Ureter (tissue), 1 donor: ENCODE results near the gene CTSH. TPM values are rescaled to one million over a fixed set of nuclear protein-coding genes. Genes with fewer than 3 reads are reported as not detected.
"Not testable (repeated sequence)": the region's sequence is repeated elsewhere in the genome, so short reads cannot be mapped to it uniquely, and the experiment has no call there.

Experiments used
- DNase-seq: peaks from one replicate; pipeline ENCODE4 v3.0.0-alpha.2; 2020; ENCODE audit warnings: low spot score
- total RNA-seq: library from RNA; stranded (reverse); gene quantifications from one replicate; pipeline ENCODE4 v1.2.4, GENCODE V29; 2023
- donor health status: DM: yes; HTN: yes; CAD: no.

CTSH gene
- total RNA-seq, 1 donor from 2014 or later = 705 TPM

DNA sequence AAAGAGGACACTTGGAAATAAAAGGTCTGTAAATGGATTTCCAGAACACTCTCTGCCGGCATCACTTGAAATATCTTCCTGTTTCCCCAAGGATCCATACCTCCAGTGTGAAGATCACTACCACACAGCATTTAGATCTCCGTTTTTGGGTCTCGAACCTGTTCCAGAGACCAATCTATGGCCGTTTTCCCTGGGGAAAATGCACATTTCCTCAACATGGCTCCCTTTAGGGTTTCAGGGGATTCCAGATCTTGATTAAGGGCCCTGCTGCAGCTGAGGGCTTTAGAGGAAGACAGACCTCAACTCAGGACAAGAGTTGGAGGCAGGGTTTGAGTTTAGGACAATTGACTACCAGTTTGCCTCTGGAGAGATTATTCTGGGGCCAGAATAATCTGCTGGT, 2.1 kb downstream of the CTSH start:
- no peak for DNase-seq

DNA sequence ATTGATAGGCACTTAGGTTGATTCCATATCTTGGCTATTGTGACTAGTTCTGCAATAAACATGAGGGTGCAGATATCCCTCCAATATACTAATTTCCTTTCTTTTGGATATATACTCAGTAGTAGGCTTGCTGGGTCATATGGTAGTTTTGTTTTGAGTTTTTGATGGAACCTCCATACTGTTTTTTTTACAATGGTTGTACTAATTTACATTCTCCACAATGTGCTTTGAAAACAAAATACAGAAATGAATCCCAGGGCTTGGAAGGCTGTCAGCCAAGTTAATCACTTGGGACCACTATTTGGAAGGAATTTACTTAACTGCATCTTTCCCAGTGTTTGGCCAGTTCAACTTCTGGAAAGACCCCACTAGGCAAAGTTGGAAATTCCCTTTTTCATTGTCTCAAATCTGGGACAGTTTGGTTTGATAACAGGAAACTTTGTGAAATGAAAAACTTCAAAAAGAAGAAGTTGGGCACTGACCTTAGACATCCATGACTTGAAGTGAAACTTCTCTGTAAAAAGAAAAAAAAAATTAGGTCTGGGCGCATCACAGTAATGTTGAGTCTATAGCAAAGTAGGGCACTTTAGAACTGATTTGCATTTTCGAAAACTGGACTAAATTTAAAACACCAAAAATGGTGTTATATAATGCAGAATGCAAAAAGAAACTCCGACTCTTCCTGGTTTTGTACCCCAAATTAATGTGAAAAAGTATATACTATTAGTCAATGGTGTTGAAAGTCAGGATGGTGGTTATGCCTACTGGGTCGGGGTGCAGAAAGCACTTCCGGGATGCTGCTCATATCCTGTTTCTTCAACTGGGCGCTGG, 6.0 kb downstream of the CTSH start:
- DNase-seq = no peak

GRCh38 chr15:78937132-78937739, 7.6 kb downstream of the CTSH start:
- DNase-seq = no peak

DNA sequence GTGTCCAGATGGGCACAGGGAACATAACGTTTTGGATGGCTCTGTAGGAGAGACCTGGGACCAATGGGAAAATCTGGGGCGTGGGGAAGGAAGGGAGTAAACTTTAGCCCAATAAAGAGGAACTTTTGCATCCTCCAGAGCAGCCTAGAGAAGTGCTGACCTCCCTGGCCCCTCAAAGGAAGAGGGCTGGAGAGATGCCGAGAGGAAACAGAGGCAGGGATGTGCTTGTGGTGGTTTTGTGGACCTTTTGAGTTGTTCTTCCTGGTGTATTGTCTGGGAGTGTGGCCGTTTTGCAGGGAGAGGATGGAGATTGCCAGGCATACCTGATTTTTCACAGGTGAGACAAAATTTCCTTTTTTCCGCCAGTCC, 10.2 kb downstream of the CTSH start:
- DNase-seq = no peak

DNA sequence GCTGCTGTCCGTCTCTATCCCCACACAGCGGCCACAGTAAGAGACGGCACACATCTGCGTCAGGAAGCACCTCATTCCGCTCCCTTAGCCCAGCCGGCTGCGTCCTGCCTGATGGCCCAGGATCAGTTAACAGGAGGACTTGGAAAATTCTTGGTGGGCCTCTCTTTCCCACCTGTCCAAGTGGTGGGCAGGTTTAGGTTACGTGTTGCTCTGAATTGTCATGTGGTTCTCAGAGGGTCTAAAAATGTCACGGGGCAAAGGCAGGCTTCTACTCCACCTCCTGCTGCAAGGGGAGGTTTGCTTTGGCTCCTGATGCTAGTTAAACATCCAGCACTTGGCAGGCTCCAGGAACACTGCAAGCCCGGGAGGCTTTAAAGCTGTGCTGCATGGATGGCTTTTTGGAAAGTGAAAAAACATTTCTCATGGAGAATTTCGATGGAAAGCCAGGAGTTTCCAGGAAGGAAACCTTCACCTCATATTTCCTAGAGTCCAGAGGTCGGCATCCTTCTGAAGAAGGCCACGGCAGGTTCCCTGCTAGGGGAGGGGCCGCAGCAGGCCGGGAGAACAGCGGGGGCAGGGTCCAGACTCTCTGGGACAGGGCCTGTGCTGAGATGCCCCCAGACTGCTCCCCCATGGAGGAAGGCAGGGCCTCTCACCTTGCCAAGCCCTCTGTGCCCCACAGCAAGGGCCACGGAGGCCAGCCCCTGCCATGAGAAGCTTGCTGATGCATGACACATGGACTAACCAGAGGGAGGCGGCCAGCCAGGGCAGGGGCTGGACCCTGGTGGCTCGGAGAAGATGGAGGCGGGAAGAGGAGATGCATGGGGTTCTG, 10.8 kb downstream of the CTSH start:
- no peak for DNase-seq

GRCh38 chr15:78933187-78933822, 11.5 kb downstream of the CTSH start:
- DNase-seq = no peak

GRCh38 chr15:78932258-78932808, 12.5 kb downstream of the CTSH start:
- DNase-seq = no peak

- DNase-seq = no peak
These were observed 13.2 kb downstream of the CTSH start for GRCh38 chr15:78931439-78932257.

GRCh38 chr15:78930577-78931388, 14.1 kb downstream of the CTSH start:
- peak; percentile 91 for DNase-seq

DNA sequence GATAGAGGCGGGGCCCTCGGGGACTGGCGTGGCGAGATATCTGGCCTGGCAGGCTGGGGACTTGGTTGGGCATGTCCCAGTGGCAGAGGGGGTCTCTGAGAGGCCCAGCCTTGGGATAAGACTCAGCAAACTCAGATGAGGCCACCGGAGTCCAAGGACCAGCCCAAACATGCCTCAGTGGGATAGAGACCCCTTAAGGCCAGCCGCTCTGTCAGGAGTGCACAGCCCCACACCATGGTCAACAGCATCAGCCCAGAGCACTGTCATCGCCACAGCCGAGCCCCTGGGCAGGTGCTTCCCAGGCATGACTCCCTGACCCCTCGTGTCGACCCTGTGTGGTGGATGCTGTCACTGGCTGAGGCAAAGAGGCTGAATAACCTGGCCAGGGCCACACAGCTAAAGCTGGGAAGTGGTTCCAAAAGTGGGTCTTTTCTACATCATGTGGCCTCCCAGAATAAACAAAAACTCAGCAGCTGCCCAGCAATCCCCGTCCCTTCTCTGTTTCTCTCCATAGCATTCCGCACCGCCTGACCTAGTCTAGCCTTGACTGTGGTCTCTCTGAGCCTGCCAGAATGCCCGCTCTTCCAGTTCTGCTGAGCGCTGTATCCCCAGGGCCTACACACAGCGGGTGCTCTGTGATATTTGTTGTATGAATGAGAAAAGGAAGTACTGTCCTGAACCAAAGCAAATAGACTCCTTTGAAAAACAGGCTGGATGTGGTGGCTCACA, 15.1 kb downstream of the CTSH start:
- no peak for DNase-seq

- no peak for DNase-seq
These were observed 16.2 kb downstream of the CTSH start for GRCh38 chr15:78928616-78929093.

DNA sequence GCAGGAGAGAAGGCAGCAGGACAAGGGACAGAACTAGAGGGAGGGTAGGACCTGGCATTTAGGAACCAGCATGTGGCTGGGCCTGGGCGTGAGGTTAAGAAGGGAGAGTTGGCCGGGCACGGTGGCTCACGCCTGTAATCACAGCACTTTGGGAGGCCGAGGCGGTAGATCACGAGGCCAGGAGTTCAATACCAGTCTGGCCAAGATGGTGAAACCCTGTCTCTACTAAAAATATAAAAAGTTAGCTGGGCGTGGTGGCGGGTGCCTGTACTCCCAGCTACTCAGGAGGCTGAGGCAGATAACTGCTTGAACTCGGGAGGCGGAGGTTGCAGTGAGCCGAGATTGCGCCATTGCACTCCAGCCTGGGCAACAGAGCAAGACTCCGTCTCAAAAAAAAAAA, 16.7 kb downstream of the CTSH start:
- DNase-seq = not testable (repeated sequence)

GRCh38 chr15:78927077-78927790, 17.6 kb downstream of the CTSH start:
- no peak for DNase-seq

GRCh38 chr15:78925956-78926743, 18.7 kb downstream of the CTSH start:
- no peak for DNase-seq

DNA sequence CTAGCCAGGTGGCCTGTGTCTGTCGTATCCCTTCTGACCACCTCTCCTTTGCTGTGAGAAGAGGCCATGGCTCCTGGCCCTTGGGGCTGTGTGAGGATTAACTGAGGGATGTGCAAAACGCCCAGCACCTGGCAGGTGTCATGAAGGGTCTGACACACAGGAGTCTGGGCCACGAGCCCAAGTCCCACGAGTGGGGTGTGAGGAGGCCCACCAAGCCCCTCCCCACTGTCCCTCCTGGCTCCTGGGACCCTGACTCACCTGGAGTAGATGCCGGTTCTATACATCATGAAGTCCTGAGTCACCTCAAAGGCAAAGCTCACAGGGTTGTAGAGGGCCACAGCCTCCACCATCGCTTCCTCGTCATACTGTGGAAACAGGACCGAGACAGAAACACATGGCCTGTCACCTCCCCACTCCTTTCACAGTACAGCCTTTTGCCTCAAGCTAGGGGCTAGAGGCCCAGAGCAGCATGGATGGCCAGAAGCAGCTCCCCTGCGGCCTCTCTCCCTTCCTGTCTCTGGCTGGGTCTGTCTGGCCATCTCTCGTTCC, 19.7 kb downstream of the CTSH start:
- no peak for DNase-seq

GRCh38 chr15:78923480-78924360, 21.1 kb downstream of the CTSH start:
- no peak for DNase-seq
